NOMO-1 treated with dmso at 0.1 percent for 144 hours (cell line): Measurements from ENCODE around the gene ANKRD9.
A peak's percentile ranks its signal among the peaks of the same experiment; 100 is the strongest.
"Not testable (repeated sequence)": the region's sequence is repeated elsewhere in the genome, so short reads cannot be mapped to it uniquely, and the experiment has no call there.

Source experiments
- DNase-seq: peaks from one replicate; lab custom pipeline; 2025; ENCODE audit not compliant: unreplicated experiment; lab: John Stamatoyannopoulos, UW

The ANKRD9 gene

GRCh38 chr14:102509746-102510615 is at the start of gene ANKRD9:
TSS of gene ANKRD9 (minus strand) at chr14:102509776. CDS start at chr14:102507889, 1,887 bp downstream.
- peak; percentile 92 for DNase-seq

- no peak for DNase-seq
These were observed 49.0 kb upstream of the ANKRD9 start for GRCh38 chr14:102558556-102558955.

GRCh38 chr14:102557434-102558226 is 48.1 kb upstream of the ANKRD9 start:
- DNase-seq: no peak

DNA sequence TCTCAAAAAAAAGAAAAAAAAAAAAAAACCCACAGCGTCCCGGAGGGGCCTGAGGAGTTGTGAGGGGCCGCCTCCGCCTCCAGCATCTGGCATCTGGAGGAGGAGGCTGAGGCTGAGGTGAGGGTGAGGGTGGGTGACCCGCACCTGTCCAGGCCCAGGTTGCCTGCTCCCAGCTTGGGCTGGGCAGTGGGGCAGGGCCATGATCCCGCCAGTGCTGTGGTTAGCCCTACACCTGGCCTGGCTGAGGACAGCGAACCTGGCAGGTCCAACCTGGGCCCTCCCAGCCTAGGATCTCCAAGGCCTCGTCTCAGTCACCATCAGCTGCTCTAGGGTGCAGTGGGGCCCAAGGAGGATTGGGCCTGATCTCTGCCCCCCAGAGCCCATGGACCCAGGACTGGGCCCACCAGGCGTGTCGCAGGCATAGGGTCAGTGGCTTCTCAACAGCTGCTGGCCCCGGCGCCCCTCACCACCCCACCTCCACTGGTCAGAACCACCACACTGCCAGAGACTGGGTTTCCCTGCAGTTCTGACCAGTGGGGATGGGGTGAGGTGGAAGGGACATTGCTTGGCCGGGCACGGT is 46.6 kb upstream of the ANKRD9 start:
- DNase-seq: no peak

GRCh38 chr14:102554821-102555819 is 45.5 kb upstream of the ANKRD9 start:
- no peak for DNase-seq

DNA sequence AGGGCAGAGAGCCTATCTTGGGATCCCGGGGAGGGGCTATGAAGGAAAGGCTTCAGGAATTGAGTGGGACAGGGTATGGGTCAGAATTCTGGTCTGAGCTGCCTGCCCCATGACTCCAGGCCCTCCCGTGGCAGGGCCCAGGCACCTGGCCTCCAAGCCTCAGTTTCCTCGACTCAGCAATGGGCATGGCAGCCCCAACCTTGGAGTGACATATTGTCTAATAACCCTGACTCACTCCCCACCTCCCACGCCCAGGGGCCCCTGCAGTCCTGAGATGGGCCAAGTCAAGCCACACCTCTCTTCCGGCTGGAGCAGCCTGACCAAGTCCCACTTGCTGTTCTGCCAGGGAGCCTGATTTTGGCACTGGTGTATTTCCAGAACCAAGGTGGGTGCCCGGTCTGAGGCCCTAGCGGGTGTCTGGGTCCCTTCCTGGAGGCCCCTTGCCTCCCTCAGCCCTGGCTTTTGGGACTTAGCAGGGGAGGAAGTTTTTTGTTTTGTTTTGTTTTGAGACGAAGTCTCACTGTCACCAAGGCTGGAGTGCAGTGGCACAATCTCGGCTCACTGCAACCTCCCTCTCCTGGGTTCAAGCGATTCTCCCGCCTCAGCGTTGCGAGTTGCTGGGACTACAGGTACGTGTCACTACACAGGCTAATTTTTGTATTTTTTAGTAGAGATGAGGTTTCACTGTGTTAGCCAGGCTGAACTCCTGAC is 42.6 kb upstream of the ANKRD9 start:
- DNase-seq: peak; percentile 21

DNA sequence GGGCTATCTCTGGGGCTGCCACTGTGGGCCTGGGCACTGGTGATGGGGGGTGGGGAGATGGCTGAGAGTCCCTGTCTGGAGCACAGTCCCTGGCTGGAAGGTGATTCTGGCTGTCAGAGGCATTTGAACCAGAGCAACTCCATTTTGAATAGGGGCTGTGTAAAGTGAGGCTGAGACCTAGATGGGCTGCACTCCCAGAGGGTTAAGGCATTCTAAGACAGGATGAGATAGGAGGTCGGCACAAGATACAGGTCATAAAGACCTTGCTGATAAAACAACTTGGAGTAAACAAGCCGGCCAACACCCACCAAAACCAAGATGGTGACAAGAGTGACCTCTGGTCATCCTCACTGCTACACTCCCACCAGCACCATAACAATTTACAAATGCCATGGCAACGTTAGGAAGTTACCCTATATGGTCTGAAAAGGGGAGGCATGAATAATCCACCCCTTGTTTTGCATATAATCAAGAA is 41.4 kb upstream of the ANKRD9 start:
- not testable (repeated sequence) for DNase-seq

DNA sequence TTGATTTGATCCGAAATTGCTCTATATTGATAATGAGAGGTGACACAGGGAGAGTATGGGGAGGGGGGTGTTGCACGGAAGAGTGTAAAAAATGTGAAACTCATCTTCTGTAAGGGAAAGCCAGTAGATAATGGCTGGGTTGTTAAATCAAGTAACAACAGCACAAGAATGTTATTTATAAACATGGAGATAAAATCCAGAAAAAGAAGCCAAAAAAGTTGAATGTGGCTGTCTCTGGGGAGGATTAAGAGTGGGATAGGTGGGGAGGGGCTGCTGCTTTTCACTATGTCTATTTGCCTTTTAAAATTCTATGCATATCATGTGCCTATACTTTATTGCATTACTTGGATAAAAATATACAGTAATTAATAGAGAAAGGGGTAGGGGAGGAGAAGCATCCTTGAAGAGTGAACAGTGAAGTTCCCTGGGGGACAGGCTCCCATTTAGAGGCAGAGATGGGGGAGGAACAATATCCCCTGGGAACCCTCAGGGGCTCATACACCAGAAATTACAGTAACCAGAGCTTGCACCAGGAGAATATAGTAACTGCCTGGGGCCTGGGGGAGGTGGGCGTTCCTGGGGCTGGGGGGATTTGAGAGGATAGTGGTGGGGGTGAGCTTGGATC is 39.2 kb upstream of the ANKRD9 start:
- no peak for DNase-seq

DNA sequence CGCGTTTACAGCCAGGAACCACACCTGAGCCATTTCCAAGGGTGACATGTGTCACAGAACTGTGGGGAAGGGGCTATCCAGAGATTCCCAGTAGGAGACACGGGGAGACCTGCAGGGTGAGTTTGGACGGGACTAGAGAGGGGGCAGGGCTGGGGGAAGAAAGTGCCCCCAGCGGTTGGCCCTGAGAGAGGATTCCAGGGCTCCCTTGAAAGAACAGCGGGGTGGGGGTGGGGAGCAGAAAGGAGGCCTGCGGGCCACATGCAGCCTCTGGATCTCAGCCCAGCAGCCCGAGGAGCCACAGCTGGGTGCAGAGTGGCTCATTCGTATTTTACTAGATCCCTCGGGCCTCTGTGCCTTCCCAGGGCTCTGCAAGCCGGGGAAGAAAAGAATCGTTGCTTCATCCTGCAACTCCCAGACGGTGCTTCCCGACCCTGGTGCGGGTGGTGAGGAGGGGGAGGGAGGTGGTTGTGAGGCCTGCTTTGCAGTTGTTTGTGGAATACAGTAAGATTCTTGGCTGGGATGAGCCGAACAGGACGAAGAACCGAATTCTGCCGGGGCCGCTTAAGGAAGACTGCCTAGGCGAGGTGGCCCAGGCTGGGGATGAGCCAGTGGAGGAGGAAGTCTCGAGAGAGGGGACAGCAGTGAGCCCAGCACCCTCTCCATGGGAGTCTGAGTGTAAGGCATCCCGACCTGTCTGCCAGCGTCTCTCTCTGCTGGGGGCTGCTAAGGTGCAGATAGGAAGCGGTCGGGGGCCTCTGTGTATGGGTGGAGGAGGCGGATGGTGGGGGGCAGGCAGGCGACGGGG is 36.1 kb upstream of the ANKRD9 start:
- no peak for DNase-seq

GRCh38 chr14:102544747-102545460 is 35.3 kb upstream of the ANKRD9 start:
- DNase-seq: no peak

- no peak for DNase-seq
These were observed 34.6 kb upstream of the ANKRD9 start for GRCh38 chr14:102544046-102544746.

DNA sequence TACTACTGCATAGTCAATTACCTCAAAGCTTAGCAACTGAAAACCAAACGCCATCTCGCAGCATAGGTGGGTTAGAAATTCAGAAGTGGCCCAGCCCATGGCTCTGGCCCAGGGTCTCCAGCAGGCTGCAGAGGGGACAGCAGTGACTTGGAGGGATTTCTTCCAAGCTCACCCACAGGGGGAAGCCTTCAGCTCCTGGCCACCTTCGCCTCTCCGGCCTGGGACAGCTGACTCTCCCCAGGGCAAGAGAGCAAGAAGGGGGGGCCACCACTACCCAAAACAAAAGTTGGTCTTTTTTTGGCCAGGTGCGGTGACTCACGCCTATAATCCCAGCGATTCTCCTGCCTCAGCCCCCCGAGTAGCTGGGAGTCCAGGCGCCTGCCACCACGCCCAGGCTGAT is 32.2 kb upstream of the ANKRD9 start:
- no peak for DNase-seq

- not testable (repeated sequence) for DNase-seq
These were observed 31.5 kb upstream of the ANKRD9 start for GRCh38 chr14:102541029-102541491.

DNA sequence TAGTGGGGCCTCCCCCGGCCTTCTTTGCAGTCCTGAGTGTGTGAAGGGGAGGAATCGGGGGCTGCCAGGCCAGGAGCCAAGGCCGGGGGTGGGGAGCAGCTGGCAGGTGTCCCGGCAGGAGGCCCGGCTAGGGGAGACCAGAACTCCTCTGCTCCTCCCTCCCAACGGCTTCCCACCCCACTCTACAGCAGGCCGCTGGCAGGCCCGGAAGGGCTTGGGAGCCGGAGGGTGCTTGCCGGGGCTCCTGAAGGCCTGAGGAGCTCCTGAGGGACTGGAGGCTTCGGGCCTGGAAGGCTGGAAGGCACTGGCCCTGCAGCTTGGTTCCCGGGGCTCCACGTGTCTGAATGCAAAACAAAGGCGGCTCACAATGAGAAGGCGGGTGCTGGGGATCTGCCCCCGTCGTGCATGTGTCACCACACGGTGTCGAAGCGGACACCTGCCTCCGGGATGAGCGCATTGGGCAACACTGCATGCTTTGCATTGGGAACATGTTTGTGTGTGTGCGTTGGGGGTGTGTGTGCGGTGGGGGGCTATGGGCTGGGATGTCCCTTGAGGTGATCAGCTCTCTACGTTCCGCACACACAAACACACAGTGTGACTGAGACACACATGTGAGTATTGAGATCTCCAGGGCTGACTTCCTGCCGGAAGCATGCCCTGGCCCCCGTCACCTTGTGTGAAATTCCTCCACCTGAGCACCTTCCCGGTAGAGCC is 30.9 kb upstream of the ANKRD9 start:
- DNase-seq: no peak

- DNase-seq: no peak
These were observed 30.2 kb upstream of the ANKRD9 start for GRCh38 chr14:102539544-102540314.
